KMS-11 (cell line): ENCODE results near the gene CKB.

ENCODE experiments used
- H2AFZ ChIP-seq: fragments of 200-600 bp; sonication (generic); 2 replicates; pipeline ENCODE4 v1.6.1; 2016; ENCODE audit warnings: antibody characterized with exemption, mixed run types, low read depth
- H3K27ac ChIP-seq: fragments of 200-600 bp; sonication (generic); 2 replicates; pipeline ENCODE4 v1.6.1; 2016; ENCODE audit warnings: mild to moderate bottlenecking, mixed run types
- H3K27me3 ChIP-seq: fragments of 200-600 bp; sonication (generic); 2 replicates; pipeline ENCODE4 v1.6.1; 2017; ENCODE audit warnings: mild to moderate bottlenecking, low read depth, mixed run types, moderate library complexity; ENCODE audit not compliant: insufficient read depth
- H3K36me3 ChIP-seq: fragments of 200-600 bp; sonication (generic); 2 replicates; pipeline ENCODE4 v1.6.1; 2017; ENCODE audit warnings: mild to moderate bottlenecking, mixed run types; ENCODE audit not compliant: insufficient read depth
- H3K4me1 ChIP-seq: fragments of 200-600 bp; sonication (generic); 2 replicates; pipeline ENCODE4 v1.6.1; 2016; ENCODE audit warnings: mild to moderate bottlenecking, low read depth, mixed run types; ENCODE audit not compliant: poor library complexity, severe bottlenecking
- H3K4me2 ChIP-seq: fragments of 200-600 bp; sonication (generic); 2 replicates; pipeline ENCODE4 v1.7.0; 2016; ENCODE audit warnings: mild to moderate bottlenecking, mixed run types
- H3K4me3 ChIP-seq: fragments of 200-600 bp; sonication (generic); IDR thresholded peaks from 2 replicates; pipeline ENCODE4 v1.6.1; 2017; ENCODE audit warnings: low read depth, low read length, mixed read lengths; ENCODE audit not compliant: insufficient read depth
- H3K79me2 ChIP-seq: fragments of 200-600 bp; sonication (generic); 2 replicates; pipeline ENCODE4 v1.6.1; 2016; ENCODE audit warnings: low read depth, mixed run types; ENCODE audit not compliant: insufficient read depth
- H3K9ac ChIP-seq: fragments of 200-600 bp; sonication (generic); 2 replicates; pipeline ENCODE4 v1.6.1; 2016; ENCODE audit warnings: mild to moderate bottlenecking, mixed run types
- H4K20me1 ChIP-seq: fragments of 200-600 bp; sonication (generic); 2 replicates; pipeline ENCODE4 v1.6.1; 2016; ENCODE audit warnings: mild to moderate bottlenecking, mixed run types; ENCODE audit not compliant: insufficient read depth
- TF ChIP-seq, protein P1 (sequence below): fragments of 200-600 bp; sonication (generic); conservative IDR thresholded peaks from 2 replicates; pipeline ENCODE4 v1.6.1; 2017; ENCODE audit warnings: low read depth, mild to moderate bottlenecking, antibody characterized with exemption, low read length, moderate library complexity, mixed read lengths

Gene CKB

GRCh38 chr14:103550451-103551337 is 28.1 kb upstream of the CKB start:
- Histone ChIP-seq H3K27me3 (no peaks in the 10 kb centered on the region), H3K36me3 (no peaks in the 10 kb centered on the region), H3K79me2 (no peaks in the 10 kb centered on the region), H4K20me1 (no peaks in the 10 kb centered on the region), H3K4me1 (no peaks in the 10 kb centered on the region), H3K4me2 (no peak overlapping the region), H3K27ac (no peak overlapping the region), H2AFZ (no peak overlapping the region), H3K4me3 (no peak overlapping the region), H3K9ac (no peak overlapping the region)
- TF ChIP-seq, protein P1, sequence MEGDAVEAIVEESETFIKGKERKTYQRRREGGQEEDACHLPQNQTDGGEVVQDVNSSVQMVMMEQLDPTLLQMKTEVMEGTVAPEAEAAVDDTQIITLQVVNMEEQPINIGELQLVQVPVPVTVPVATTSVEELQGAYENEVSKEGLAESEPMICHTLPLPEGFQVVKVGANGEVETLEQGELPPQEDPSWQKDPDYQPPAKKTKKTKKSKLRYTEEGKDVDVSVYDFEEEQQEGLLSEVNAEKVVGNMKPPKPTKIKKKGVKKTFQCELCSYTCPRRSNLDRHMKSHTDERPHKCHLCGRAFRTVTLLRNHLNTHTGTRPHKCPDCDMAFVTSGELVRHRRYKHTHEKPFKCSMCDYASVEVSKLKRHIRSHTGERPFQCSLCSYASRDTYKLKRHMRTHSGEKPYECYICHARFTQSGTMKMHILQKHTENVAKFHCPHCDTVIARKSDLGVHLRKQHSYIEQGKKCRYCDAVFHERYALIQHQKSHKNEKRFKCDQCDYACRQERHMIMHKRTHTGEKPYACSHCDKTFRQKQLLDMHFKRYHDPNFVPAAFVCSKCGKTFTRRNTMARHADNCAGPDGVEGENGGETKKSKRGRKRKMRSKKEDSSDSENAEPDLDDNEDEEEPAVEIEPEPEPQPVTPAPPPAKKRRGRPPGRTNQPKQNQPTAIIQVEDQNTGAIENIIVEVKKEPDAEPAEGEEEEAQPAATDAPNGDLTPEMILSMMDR, result no peak

- H3K4me2 ChIP-seq, result no peak overlapping the region
- no peak overlapping the region for H3K4me3 ChIP-seq
- no peaks in the 10 kb centered on the region for H3K79me2 ChIP-seq
- H2AFZ ChIP-seq, result no peak overlapping the region
- TF ChIP-seq, protein P1, result no peak
- no peaks in the 10 kb centered on the region for H4K20me1 ChIP-seq
- H3K4me1 ChIP-seq, result no peaks in the 10 kb centered on the region
- no peak overlapping the region for H3K27ac ChIP-seq
- H3K36me3 ChIP-seq, result no peaks in the 10 kb centered on the region
- H3K27me3 ChIP-seq, result no peaks in the 10 kb centered on the region
- H3K9ac ChIP-seq, result no peak overlapping the region
These were observed 27.0 kb upstream of the CKB start for GRCh38 chr14:103549361-103550311.

GRCh38 chr14:103548463-103549351 is 26.1 kb upstream of the CKB start:
- Histone ChIP-seq H2AFZ (no peak overlapping the region), H3K27ac (no peak overlapping the region), H3K36me3 (no peaks in the 10 kb centered on the region), H3K27me3 (no peaks in the 10 kb centered on the region), H3K79me2 (no peaks in the 10 kb centered on the region), H3K9ac (no peak overlapping the region), H4K20me1 (no peaks in the 10 kb centered on the region), H3K4me2 (no peak overlapping the region), H3K4me3 (no peak overlapping the region), H3K4me1 (no peaks in the 10 kb centered on the region)
- TF ChIP-seq, protein P1, result no peak

DNA sequence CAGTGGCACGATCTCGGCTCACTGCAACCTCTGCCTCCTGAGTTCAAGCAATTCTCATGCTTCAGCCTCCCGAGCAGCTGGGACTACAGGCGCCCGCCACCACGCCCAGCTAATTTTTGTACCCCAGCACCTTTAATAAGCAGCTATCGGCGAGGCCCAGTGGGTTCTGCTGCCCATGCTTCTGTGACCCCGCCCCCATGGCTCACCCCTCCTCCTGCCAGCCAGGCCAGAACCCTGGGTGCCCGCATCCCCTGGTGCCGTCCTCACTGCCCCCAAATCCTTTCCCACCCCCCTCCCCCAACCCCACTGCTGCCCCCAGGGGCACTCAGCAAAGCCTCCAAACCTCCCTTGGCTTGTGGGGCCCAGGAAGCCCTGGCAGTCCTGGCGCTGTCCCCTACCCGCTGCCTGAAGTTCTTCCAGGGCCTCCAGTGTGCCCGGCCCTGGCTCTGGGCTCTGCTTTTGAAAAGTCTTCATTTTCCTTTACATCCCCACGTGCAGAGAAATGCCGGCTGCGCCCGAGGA is 25.4 kb upstream of the CKB start:
- TF ChIP-seq, protein P1, result no peak
- no peaks in the 10 kb centered on the region for H3K27me3 ChIP-seq
- H3K4me2 ChIP-seq, result no peak overlapping the region
- H3K9ac ChIP-seq, result no peak overlapping the region
- H3K4me3 ChIP-seq, result no peak overlapping the region
- H3K4me1 ChIP-seq, result no peaks in the 10 kb centered on the region
- H3K36me3 ChIP-seq, result no peaks in the 10 kb centered on the region
- no peaks in the 10 kb centered on the region for H3K79me2 ChIP-seq
- no peak overlapping the region for H3K27ac ChIP-seq
- no peak overlapping the region for H2AFZ ChIP-seq
- H4K20me1 ChIP-seq, result no peaks in the 10 kb centered on the region
